Loucy (cell line): ENCODE results near the gene AIF1L.

Source experiments
- H2AFZ ChIP-seq: fragments of 200-600 bp; sonication (generic); 2 replicates; pipeline ENCODE4 v1.6.0; 2016; ENCODE audit warnings: antibody characterized with exemption, mild to moderate bottlenecking, low read length, moderate library complexity
- H3F3A ChIP-seq: fragments of 200-600 bp; 2 replicates; pipeline ENCODE4 v1.6.0; 2016; ENCODE audit warnings: antibody characterized with exemption, low read depth, mild to moderate bottlenecking
- H3K27me3 ChIP-seq: fragments of 200-600 bp; sonication (generic); 2 replicates; pipeline ENCODE4 v1.6.1; 2014; ENCODE audit warnings: low read length, mild to moderate bottlenecking; ENCODE audit not compliant: insufficient read depth, poor library complexity, severe bottlenecking
- H3K36me3 ChIP-seq: fragments of 200-600 bp; sonication (generic); 2 replicates; pipeline ENCODE4 v1.6.1; 2016; ENCODE audit warnings: low read length; ENCODE audit not compliant: insufficient read depth
- H3K4me1 ChIP-seq: fragments of 200-600 bp; sonication (generic); 2 replicates; pipeline ENCODE4 v1.5.1; 2014; ENCODE audit warnings: low read length, mild to moderate bottlenecking; ENCODE audit not compliant: insufficient read depth, poor library complexity, severe bottlenecking
- H3K4me2 ChIP-seq: fragments of 200-600 bp; sonication (generic); 2 replicates; pipeline ENCODE4 v1.6.0; 2014; ENCODE audit warnings: antibody characterized with exemption, low read length, low read depth, mild to moderate bottlenecking; ENCODE audit not compliant: poor library complexity, severe bottlenecking
- H3K4me3 ChIP-seq: fragments of 200-600 bp; sonication (generic); 2 replicates; pipeline ENCODE4 v1.5.1; 2014; ENCODE audit warnings: low read length, mild to moderate bottlenecking, mixed read lengths; ENCODE audit not compliant: poor library complexity, severe bottlenecking
- H3K79me2 ChIP-seq: fragments of 200-600 bp; sonication (generic); 2 replicates; pipeline ENCODE4 v1.6.1; 2014; ENCODE audit warnings: low read length; ENCODE audit not compliant: insufficient read depth
- H3K9ac ChIP-seq: fragments of 200-600 bp; sonication (generic); 2 replicates; pipeline ENCODE4 v1.6.0; 2014; ENCODE audit warnings: mild to moderate bottlenecking, low read depth, low read length, moderate library complexity; ENCODE audit not compliant: poor library complexity, severe bottlenecking
- H3K9me2 ChIP-seq: fragments of 200-600 bp; sonication (generic); replicated peaks from 2 replicates; pipeline ENCODE4 v1.6.1; 2016; ENCODE audit warnings: low read depth, low read length, mixed read lengths
- H3K9me3 ChIP-seq: fragments of 200-600 bp; sonication (generic); 2 replicates; pipeline ENCODE4 v1.6.1; 2014; ENCODE audit warnings: mild to moderate bottlenecking, antibody characterized with exemption, low read length, low read depth; ENCODE audit not compliant: insufficient read depth
- H4K20me1 ChIP-seq: fragments of 200-600 bp; sonication (generic); 2 replicates; pipeline ENCODE4 v1.6.0; 2014; ENCODE audit warnings: antibody characterized with exemption, low read length, mild to moderate bottlenecking; ENCODE audit not compliant: insufficient read depth, poor library complexity, severe bottlenecking
- CTCF ChIP-seq: fragments of 200-600 bp; sonication (generic); conservative IDR thresholded peaks from 2 replicates; pipeline ENCODE4 v1.5.1; 2014; ENCODE audit warnings: mild to moderate bottlenecking, antibody characterized with exemption, low read length
- EZH2phosphoT487 ChIP-seq: fragments of 200-600 bp; IDR thresholded peaks from 2 replicates; pipeline ENCODE4 v1.6.1; 2018; ENCODE audit warnings: antibody characterized with exemption, mild to moderate bottlenecking, moderate library complexity, borderline replicate concordance

AIF1L gene

GRCh38 chr9:131067625-131068024 lies 28.7 kb upstream of the AIF1L start:
- no peaks in the 10 kb centered on the region for H3K27me3 ChIP-seq
- no peak overlapping the region for H3K9ac ChIP-seq
- no peak for TF ChIP-seq CTCF
- no peak for TF ChIP-seq EZH2phosphoT487
- H3K4me2 ChIP-seq, result no peak overlapping the region
- no peaks in the 10 kb centered on the region for H3K9me2 ChIP-seq
- no peak overlapping the region for H2AFZ ChIP-seq
- no peaks in the 10 kb centered on the region for H3K79me2 ChIP-seq
- H3K9me3 ChIP-seq, result no peaks in the 10 kb centered on the region
- H4K20me1 ChIP-seq, result no peaks in the 10 kb centered on the region
- H3K36me3 ChIP-seq, result no peaks in the 10 kb centered on the region
- H3K4me1 ChIP-seq, result no peaks in the 10 kb centered on the region
- no peaks in the 10 kb centered on the region for H3F3A ChIP-seq
- H3K4me3 ChIP-seq, result no peak overlapping the region

DNA sequence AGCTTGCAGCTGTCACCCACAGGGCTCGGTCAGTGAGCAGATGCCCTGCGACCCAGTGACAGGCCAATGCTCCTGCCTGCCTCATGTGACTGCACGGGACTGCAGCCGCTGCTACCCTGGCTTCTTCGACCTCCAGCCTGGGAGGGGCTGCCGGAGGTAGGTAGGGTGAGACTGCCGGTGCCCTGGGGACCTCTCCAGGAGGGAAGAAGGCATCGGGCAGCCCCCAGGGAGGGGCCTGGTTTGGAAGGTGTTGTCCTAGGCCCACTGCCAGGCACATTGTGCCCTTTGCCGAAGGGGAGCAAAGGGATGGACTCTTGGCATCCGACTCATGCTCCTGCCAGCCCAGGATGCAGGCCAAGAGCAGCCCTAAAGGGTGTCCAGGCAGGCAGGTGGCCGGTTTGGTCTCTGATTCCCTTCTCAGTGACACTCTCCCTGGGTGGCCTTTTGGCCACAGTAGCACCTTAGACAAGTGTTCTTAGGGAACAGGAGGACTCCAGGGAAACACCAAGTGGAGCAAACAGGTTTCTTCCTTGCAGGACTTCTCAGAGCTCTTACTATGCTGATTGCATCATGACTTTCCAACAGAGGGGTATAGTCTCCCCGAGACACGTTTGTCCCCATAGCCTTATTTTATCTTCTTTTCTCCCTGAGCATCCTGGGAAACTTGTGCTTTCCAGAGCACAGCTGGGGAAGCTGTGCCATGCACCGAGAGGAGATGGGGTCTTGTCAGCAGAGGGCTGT lies 28.1 kb upstream of the AIF1L start:
- Histone ChIP-seq H3K79me2 (no peaks in the 10 kb centered on the region), H3K9ac (no peak overlapping the region), H2AFZ (no peak overlapping the region), H3K4me3 (no peak overlapping the region), H3K9me2 (no peaks in the 10 kb centered on the region), H4K20me1 (no peaks in the 10 kb centered on the region), H3K9me3 (no peaks in the 10 kb centered on the region), H3K36me3 (no peaks in the 10 kb centered on the region), H3F3A (no peaks in the 10 kb centered on the region), H3K27me3 (no peaks in the 10 kb centered on the region), H3K4me2 (no peak overlapping the region), H3K4me1 (no peaks in the 10 kb centered on the region)
- TF ChIP-seq EZH2phosphoT487 (no peak), CTCF (no peak)

GRCh38 chr9:131069699-131070098 lies 26.6 kb upstream of the AIF1L start:
- Histone ChIP-seq H3K4me3 (no peak overlapping the region), H3K36me3 (no peaks in the 10 kb centered on the region), H2AFZ (no peak overlapping the region), H3K9me2 (no peaks in the 10 kb centered on the region), H3K9ac (no peak overlapping the region), H4K20me1 (no peaks in the 10 kb centered on the region), H3K79me2 (no peaks in the 10 kb centered on the region), H3K9me3 (no peaks in the 10 kb centered on the region), H3K4me2 (no peak overlapping the region), H3F3A (no peaks in the 10 kb centered on the region), H3K27me3 (no peaks in the 10 kb centered on the region), H3K4me1 (no peaks in the 10 kb centered on the region)
- no peak for TF ChIP-seq CTCF
- no peak for TF ChIP-seq EZH2phosphoT487
